ENCODE measurements around the gene TP53RK.

TP53RK gene

GRCh38 chr20:46720019-46720418 is 30.8 kb upstream of the TP53RK start:
- H4K20me1 ChIP-seq (ENCODE audit: insufficient read depth, low read length, poor library complexity, severe bottlenecking): no peaks in the 10 kb centered on the region

GRCh38 chr20:46717818-46718541 is 28.7 kb upstream of the TP53RK start:
- Histone ChIP-seq H3K79me2 (ENCODE audit: insufficient read depth, low read length) (no peaks in the 10 kb centered on the region), H3F3A (ENCODE audit: low read depth) (no peaks in the 10 kb centered on the region), H3K27me3 (ENCODE audit: insufficient read depth, low read length, poor library complexity, severe bottlenecking) (no peaks in the 10 kb centered on the region), H4K20me1 (ENCODE audit: insufficient read depth, low read length, poor library complexity, severe bottlenecking) (no peaks in the 10 kb centered on the region), H3K36me3 (ENCODE audit: insufficient read depth, low read length) (no peaks in the 10 kb centered on the region), H2AFZ (ENCODE audit: low read length) (no peak overlapping the region), H3K9me3 (ENCODE audit: insufficient read depth, low read depth, low read length) (no peaks in the 10 kb centered on the region; the same call in 1 of the 2 replicates), H3K4me1 (ENCODE audit: insufficient read depth, low read length, poor library complexity, severe bottlenecking) (no peaks in the 10 kb centered on the region), H3K4me3 (ENCODE audit: low read length, poor library complexity, severe bottlenecking) (no peak overlapping the region), H3K9ac (ENCODE audit: low read depth, low read length, poor library complexity, severe bottlenecking) (no peak overlapping the region), H3K4me2 (ENCODE audit: low read depth, low read length, poor library complexity, severe bottlenecking) (no peak overlapping the region), H3K9me2 (replicated peaks; ENCODE audit: low read depth, low read length) (no peaks in the 10 kb centered on the region)
- TF ChIP-seq CTCF (conservative IDR thresholded peaks at IDR 0.05; ENCODE audit: low read length) (no peak), EZH2phosphoT487 (IDR thresholded peaks at IDR 0.05; ENCODE audit: borderline replicate concordance) (no peak)

More at GRCh38 chr20:46720019-46720418, 30.8 kb upstream of the TP53RK start:
- H3K79me2 ChIP-seq (ENCODE audit: insufficient read depth, low read length): no peaks in the 10 kb centered on the region
- H3K4me3 ChIP-seq (ENCODE audit: low read length, poor library complexity, severe bottlenecking): no peak overlapping the region
- TF ChIP-seq CTCF (conservative IDR thresholded peaks at IDR 0.05; ENCODE audit: low read length): no peak
- TF ChIP-seq EZH2phosphoT487 (IDR thresholded peaks at IDR 0.05; ENCODE audit: borderline replicate concordance): no peak
- no peaks in the 10 kb centered on the region for H3K9me2 ChIP-seq (replicated peaks; ENCODE audit: low read depth, low read length)
- no peaks in the 10 kb centered on the region for H3K27me3 ChIP-seq (ENCODE audit: insufficient read depth, low read length, poor library complexity, severe bottlenecking)
- no peaks in the 10 kb centered on the region for H3K36me3 ChIP-seq (ENCODE audit: insufficient read depth, low read length)
- H2AFZ ChIP-seq (ENCODE audit: low read length): no peak overlapping the region
- H3K4me2 ChIP-seq (ENCODE audit: low read depth, low read length, poor library complexity, severe bottlenecking): no peak overlapping the region
- H3K4me1 ChIP-seq (ENCODE audit: insufficient read depth, low read length, poor library complexity, severe bottlenecking): no peaks in the 10 kb centered on the region
- no peak overlapping the region for H3K9ac ChIP-seq (ENCODE audit: low read depth, low read length, poor library complexity, severe bottlenecking)
- no peaks in the 10 kb centered on the region for H3F3A ChIP-seq (ENCODE audit: low read depth)
- no peaks in the 10 kb centered on the region; the same call in 1 of the 2 replicates for H3K9me3 ChIP-seq (ENCODE audit: insufficient read depth, low read depth, low read length)

GRCh38 chr20:46715292-46715756 is 26.1 kb upstream of the TP53RK start:
- no peaks in the 10 kb centered on the region for H3F3A ChIP-seq (ENCODE audit: low read depth)
- no peak overlapping the region for H3K4me2 ChIP-seq (ENCODE audit: low read depth, low read length, poor library complexity, severe bottlenecking)
- H4K20me1 ChIP-seq (ENCODE audit: insufficient read depth, low read length, poor library complexity, severe bottlenecking): no peaks in the 10 kb centered on the region
- TF ChIP-seq CTCF (conservative IDR thresholded peaks at IDR 0.05; ENCODE audit: low read length) (no peak), EZH2phosphoT487 (IDR thresholded peaks at IDR 0.05; ENCODE audit: borderline replicate concordance) (no peak)
- H3K9me3 ChIP-seq (ENCODE audit: insufficient read depth, low read depth, low read length): no peaks in the 10 kb centered on the region
- H2AFZ ChIP-seq (ENCODE audit: low read length): no peak overlapping the region
- no peak overlapping the region for H3K9ac ChIP-seq (ENCODE audit: low read depth, low read length, poor library complexity, severe bottlenecking)
- no peaks in the 10 kb centered on the region for H3K36me3 ChIP-seq (ENCODE audit: insufficient read depth, low read length)
- no peaks in the 10 kb centered on the region for H3K27me3 ChIP-seq (ENCODE audit: insufficient read depth, low read length, poor library complexity, severe bottlenecking)
- no peaks in the 10 kb centered on the region for H3K9me2 ChIP-seq (replicated peaks; ENCODE audit: low read depth, low read length)
- H3K4me1 ChIP-seq (ENCODE audit: insufficient read depth, low read length, poor library complexity, severe bottlenecking): no peaks in the 10 kb centered on the region
- no peaks in the 10 kb centered on the region for H3K79me2 ChIP-seq (ENCODE audit: insufficient read depth, low read length)
- no peak overlapping the region for H3K4me3 ChIP-seq (ENCODE audit: low read length, poor library complexity, severe bottlenecking)
